Mesothelial cell of epicardium (in vitro differentiated cells): Measurements from ENCODE around the gene JPH2. TPM values are rescaled to one million over a fixed set of nuclear protein-coding genes. Genes with fewer than 3 reads are reported as not detected.

Experiments used
- DNase-seq, 2 experiments: peaks; one replicate each; pipeline ENCODE4 v3.0.0; 2021; ENCODE audit warnings: low spot score in 2 of 2; ENCODE audit not compliant: unreplicated experiment in 2 of 2
- H3K27ac Mint-ChIP-seq: 2 replicates; pipeline ENCODE4 v1.8.0; 2021; ENCODE audit warnings: mixed read lengths
- H3K27me3 Mint-ChIP-seq: 2 replicates; pipeline ENCODE4 v1.8.0; 2021; ENCODE audit warnings: low read depth, mixed read lengths
- H3K36me3 Mint-ChIP-seq: 2 replicates; pipeline ENCODE4 v1.8.0; 2021; ENCODE audit warnings: mixed read lengths
- H3K4me1 Mint-ChIP-seq: 2 replicates; pipeline ENCODE4 v1.8.0; 2021; ENCODE audit warnings: mixed read lengths
- H3K4me3 Mint-ChIP-seq: 2 replicates; pipeline ENCODE4 v1.8.0; 2021; ENCODE audit warnings: mild to moderate bottlenecking, moderate library complexity, mixed read lengths
- H3K9me3 Mint-ChIP-seq: 2 replicates; pipeline ENCODE4 v1.8.0; 2021; ENCODE audit warnings: mixed read lengths
- CTCF ChIP-seq: fragments of 200-600 bp; sonication (generic); IDR thresholded peaks from one replicate; pipeline ENCODE4 v1.5.0; 2021; ENCODE audit warnings: antibody characterized with exemption; ENCODE audit not compliant: unreplicated experiment
- total RNA-seq: library from RNA; stranded (reverse); gene quantifications from 3 replicates; pipeline ENCODE4 v1.2.1, GENCODE V29; 2021

Gene JPH2
- total RNA-seq, 1 donor from 2014 or later: 3.5 TPM

GRCh38 chr20:44231713-44232468 is 44.9 kb upstream of the JPH2 start:
- TF ChIP-seq CTCF: no peak
- no peaks in the 10 kb centered on the region for H3K36me3 Mint-ChIP-seq
- no peaks in the 10 kb centered on the region for H3K4me1 Mint-ChIP-seq
- H3K27me3 Mint-ChIP-seq: no peaks in the 10 kb centered on the region
- no peak overlapping the region for H3K4me3 Mint-ChIP-seq
- no peak for DNase-seq
- H3K9me3 Mint-ChIP-seq: no peaks in the 10 kb centered on the region
- no peak overlapping the region for H3K27ac Mint-ChIP-seq

GRCh38 chr20:44231193-44231592 is 44.2 kb upstream of the JPH2 start:
- H3K4me1 Mint-ChIP-seq: no peaks in the 10 kb centered on the region
- H3K36me3 Mint-ChIP-seq: no peaks in the 10 kb centered on the region
- no peak overlapping the region for H3K27ac Mint-ChIP-seq
- no peak for DNase-seq
- no peaks in the 10 kb centered on the region for H3K27me3 Mint-ChIP-seq
- no peaks in the 10 kb centered on the region for H3K9me3 Mint-ChIP-seq
- no peak overlapping the region for H3K4me3 Mint-ChIP-seq
- TF ChIP-seq CTCF: no peak

- TF ChIP-seq CTCF: no peak
- no peaks in the 10 kb centered on the region for H3K4me1 Mint-ChIP-seq
- no peak for DNase-seq
- H3K27me3 Mint-ChIP-seq: no peaks in the 10 kb centered on the region
- no peak overlapping the region for H3K4me3 Mint-ChIP-seq
- H3K9me3 Mint-ChIP-seq: no peaks in the 10 kb centered on the region
- no peak overlapping the region for H3K27ac Mint-ChIP-seq
- no peaks in the 10 kb centered on the region for H3K36me3 Mint-ChIP-seq
Observed at GRCh38 chr20:44228465-44229258, 41.7 kb upstream of the JPH2 start.

- Mint-ChIP-seq H3K36me3 (no peaks in the 10 kb centered on the region), H3K4me3 (no peak overlapping the region), H3K27ac (no peak overlapping the region), H3K4me1 (peaks cover 8% of the 10 kb centered on the region), H3K27me3 (no peaks in the 10 kb centered on the region), H3K9me3 (no peaks in the 10 kb centered on the region)
- DNase-seq: no peak
- no peak for TF ChIP-seq CTCF
Observed at GRCh38 chr20:44224637-44225036, 37.6 kb upstream of the JPH2 start.

GRCh38 chr20:44223721-44224120 is 36.7 kb upstream of the JPH2 start:
- DNase-seq: no peak
- no peaks in the 10 kb centered on the region for H3K36me3 Mint-ChIP-seq
- TF ChIP-seq CTCF: no peak
- peaks cover 17% of the 10 kb centered on the region for H3K4me1 Mint-ChIP-seq
- H3K27me3 Mint-ChIP-seq: no peaks in the 10 kb centered on the region
- no peak overlapping the region for H3K4me3 Mint-ChIP-seq
- H3K9me3 Mint-ChIP-seq: no peaks in the 10 kb centered on the region
- H3K27ac Mint-ChIP-seq: no peak overlapping the region
